Measurements from ENCODE around the gene PLXDC1. TPM values are rescaled to one million over a fixed set of nuclear protein-coding genes. Genes with fewer than 3 reads are reported as not detected.

The PLXDC1 gene
- total RNA-seq, 1 experiment from 2014 or later: 0.52 TPM

- H3K9me3 Mint-ChIP-seq (ENCODE audit: low read depth, unreplicated experiment): no peaks in the 10 kb centered on the region
- TF ChIP-seq, protein P1, sequence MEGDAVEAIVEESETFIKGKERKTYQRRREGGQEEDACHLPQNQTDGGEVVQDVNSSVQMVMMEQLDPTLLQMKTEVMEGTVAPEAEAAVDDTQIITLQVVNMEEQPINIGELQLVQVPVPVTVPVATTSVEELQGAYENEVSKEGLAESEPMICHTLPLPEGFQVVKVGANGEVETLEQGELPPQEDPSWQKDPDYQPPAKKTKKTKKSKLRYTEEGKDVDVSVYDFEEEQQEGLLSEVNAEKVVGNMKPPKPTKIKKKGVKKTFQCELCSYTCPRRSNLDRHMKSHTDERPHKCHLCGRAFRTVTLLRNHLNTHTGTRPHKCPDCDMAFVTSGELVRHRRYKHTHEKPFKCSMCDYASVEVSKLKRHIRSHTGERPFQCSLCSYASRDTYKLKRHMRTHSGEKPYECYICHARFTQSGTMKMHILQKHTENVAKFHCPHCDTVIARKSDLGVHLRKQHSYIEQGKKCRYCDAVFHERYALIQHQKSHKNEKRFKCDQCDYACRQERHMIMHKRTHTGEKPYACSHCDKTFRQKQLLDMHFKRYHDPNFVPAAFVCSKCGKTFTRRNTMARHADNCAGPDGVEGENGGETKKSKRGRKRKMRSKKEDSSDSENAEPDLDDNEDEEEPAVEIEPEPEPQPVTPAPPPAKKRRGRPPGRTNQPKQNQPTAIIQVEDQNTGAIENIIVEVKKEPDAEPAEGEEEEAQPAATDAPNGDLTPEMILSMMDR (IDR thresholded peaks at IDR 0.05; ENCODE audit: unreplicated experiment): no peak
- no peak overlapping the region for H3K27ac Mint-ChIP-seq (ENCODE audit: unreplicated experiment)
- BruUV-seq (replicated peaks): no TSS peak
- no peaks in the 10 kb centered on the region for H3K4me1 Mint-ChIP-seq (ENCODE audit: low read depth, unreplicated experiment)
- H3K4me3 Mint-ChIP-seq (ENCODE audit: low read depth, unreplicated experiment): no peak overlapping the region
- intact Hi-C loops (cut with micrococcal nuclease; ENCODE audit: unreplicated experiment): no loop called here
- no peak for DNase-seq
- H3K27me3 Mint-ChIP-seq (ENCODE audit: unreplicated experiment): peaks cover 62% of the 10 kb centered on the region
- no peaks in the 10 kb centered on the region for H3K36me3 Mint-ChIP-seq (ENCODE audit: insufficient read depth, unreplicated experiment)
- CTCF ChIA-PET: interaction anchor here (0.6 to 0.8 kb wide), 4 partner anchors 9 to 1829 kb away, joined by 3 to 4 read pairs (median 4); no protein-coding TSS in a partner anchor
These were observed 54.8 kb downstream of the PLXDC1 start for GRCh38 chr17:39096508-39097149.

- TF ChIP-seq, protein P1 (IDR thresholded peaks at IDR 0.05; ENCODE audit: unreplicated experiment): no peak
- BruUV-seq (replicated peaks): no TSS peak
- DNase-seq: no peak
These were observed 56.1 kb downstream of the PLXDC1 start for GRCh38 chr17:39095309-39095686.

DNA sequence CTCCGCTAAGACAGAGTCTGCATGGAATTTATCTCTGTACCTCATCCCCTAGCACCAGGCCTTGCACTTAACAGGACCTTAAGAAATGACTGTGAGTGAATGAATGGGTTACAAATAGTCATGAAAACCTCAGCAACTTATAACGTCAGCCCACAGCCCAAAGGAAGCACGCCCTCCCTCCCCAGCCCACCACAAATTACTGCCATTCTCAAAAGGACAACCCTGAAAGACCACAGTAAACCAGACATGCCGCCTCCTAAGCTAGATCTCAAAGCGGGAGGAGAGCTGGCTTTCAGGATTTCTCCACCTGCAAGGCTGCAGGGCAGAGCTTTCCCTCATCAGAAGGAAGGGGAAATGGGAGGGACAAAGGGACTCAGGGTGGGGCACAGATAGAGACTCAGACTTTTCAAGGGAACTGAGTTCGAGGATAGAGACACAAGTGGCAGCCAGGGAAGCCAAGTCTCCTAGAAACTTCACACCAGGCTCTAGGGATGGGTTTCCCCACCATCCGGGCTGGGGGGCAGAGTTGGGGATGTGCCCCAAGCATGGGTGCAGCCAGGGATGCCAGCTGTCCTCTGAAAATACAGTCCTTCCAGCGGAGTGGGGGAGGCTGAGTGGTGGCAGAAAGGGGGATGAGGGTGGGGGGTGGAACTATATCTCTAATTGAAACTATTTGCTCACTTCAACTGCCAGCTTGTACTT is 56.7 kb downstream of the PLXDC1 start:
- Mint-ChIP-seq H3K27ac (ENCODE audit: unreplicated experiment) (no peak overlapping the region), H3K36me3 (ENCODE audit: insufficient read depth, unreplicated experiment) (no peaks in the 10 kb centered on the region), H3K27me3 (ENCODE audit: unreplicated experiment) (peaks cover 75% of the 10 kb centered on the region), H3K9me3 (ENCODE audit: low read depth, unreplicated experiment) (no peaks in the 10 kb centered on the region), H3K4me3 (ENCODE audit: low read depth, unreplicated experiment) (no peak overlapping the region), H3K4me1 (ENCODE audit: low read depth, unreplicated experiment) (no peaks in the 10 kb centered on the region)
- intact Hi-C loops (cut with micrococcal nuclease; ENCODE audit: unreplicated experiment): no loop called here
- DNase-seq: no peak
- BruUV-seq (replicated peaks): no TSS peak
- CTCF ChIA-PET: interaction anchor here (0.5 to 1.3 kb wide), 5 partner anchors 12 to 244 kb away, joined by 4 to 6 read pairs (median 4); no protein-coding TSS in a partner anchor
- TF ChIP-seq, protein P1 (IDR thresholded peaks at IDR 0.05; ENCODE audit: unreplicated experiment): no peak

More at GRCh38 chr17:39095309-39095686, 56.1 kb downstream of the PLXDC1 start:
- CTCF ChIA-PET: interaction anchor here (0.5 to 1.0 kb wide), 3 partner anchors 13 to 245 kb away, joined by 4 read pairs; no protein-coding TSS in a partner anchor
- H3K4me3 Mint-ChIP-seq (ENCODE audit: low read depth, unreplicated experiment): no peak overlapping the region
- intact Hi-C loops (cut with micrococcal nuclease; ENCODE audit: unreplicated experiment): no loop called here
- no peak overlapping the region for H3K27ac Mint-ChIP-seq (ENCODE audit: unreplicated experiment)
- H3K36me3 Mint-ChIP-seq (ENCODE audit: insufficient read depth, unreplicated experiment): no peaks in the 10 kb centered on the region
- peaks cover 75% of the 10 kb centered on the region for H3K27me3 Mint-ChIP-seq (ENCODE audit: unreplicated experiment)
- no peaks in the 10 kb centered on the region for H3K4me1 Mint-ChIP-seq (ENCODE audit: low read depth, unreplicated experiment)
- H3K9me3 Mint-ChIP-seq (ENCODE audit: low read depth, unreplicated experiment): no peaks in the 10 kb centered on the region

DNA sequence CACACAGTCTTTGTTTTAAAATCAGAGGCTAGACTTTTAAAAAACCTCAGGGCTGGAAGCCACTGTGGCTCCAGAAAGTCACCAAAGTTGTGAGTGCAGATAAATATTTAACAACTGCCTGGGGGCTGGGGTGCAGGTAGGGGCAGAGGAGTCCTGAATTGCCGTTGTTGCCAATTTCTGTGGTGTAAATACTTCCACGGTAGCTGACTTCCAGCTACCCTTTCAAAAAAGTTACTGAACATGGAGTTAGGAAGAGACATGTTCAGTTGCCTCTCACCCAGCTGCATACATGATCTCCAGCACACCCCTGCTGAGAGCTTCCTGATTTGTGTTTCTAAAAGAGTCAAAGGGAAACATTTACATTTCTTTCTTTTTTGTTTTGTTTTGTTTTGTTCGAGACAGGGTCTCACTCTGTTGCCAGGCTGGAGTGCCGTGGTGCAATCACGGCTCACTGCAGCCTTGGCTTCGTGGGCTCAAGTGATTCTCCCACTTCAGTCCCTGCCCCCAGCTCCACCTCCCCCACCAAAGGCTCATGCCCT is 58.7 kb downstream of the PLXDC1 start:
- H3K27ac Mint-ChIP-seq (ENCODE audit: unreplicated experiment): no peak overlapping the region
- BruUV-seq (replicated peaks): no TSS peak
- H3K27me3 Mint-ChIP-seq (ENCODE audit: unreplicated experiment): peaks cover 66% of the 10 kb centered on the region
- no peaks in the 10 kb centered on the region for H3K36me3 Mint-ChIP-seq (ENCODE audit: insufficient read depth, unreplicated experiment)
- CTCF ChIA-PET: interaction anchor here (0.7 to 1.0 kb wide), 2 partner anchors 11 to 1417 kb away, joined by 3 read pairs; no protein-coding TSS in a partner anchor
- TF ChIP-seq, protein P1 (IDR thresholded peaks at IDR 0.05; ENCODE audit: unreplicated experiment): peak; percentile 5
- H3K9me3 Mint-ChIP-seq (ENCODE audit: low read depth, unreplicated experiment): no peaks in the 10 kb centered on the region
- H3K4me1 Mint-ChIP-seq (ENCODE audit: low read depth, unreplicated experiment): no peaks in the 10 kb centered on the region
- intact Hi-C loops (cut with micrococcal nuclease; ENCODE audit: unreplicated experiment): no loop called here
- H3K4me3 Mint-ChIP-seq (ENCODE audit: low read depth, unreplicated experiment): no peak overlapping the region
- DNase-seq: no peak
